Loucy (cell line): Measurements from ENCODE around the gene CCDC12.

ENCODE experiments used
- H2AFZ ChIP-seq: fragments of 200-600 bp; sonication (generic); 2 replicates; pipeline ENCODE4 v1.6.0; 2016; ENCODE audit warnings: antibody characterized with exemption, mild to moderate bottlenecking, low read length, moderate library complexity
- H3F3A ChIP-seq: fragments of 200-600 bp; 2 replicates; pipeline ENCODE4 v1.6.0; 2016; ENCODE audit warnings: antibody characterized with exemption, low read depth, mild to moderate bottlenecking
- H3K27me3 ChIP-seq: fragments of 200-600 bp; sonication (generic); 2 replicates; pipeline ENCODE4 v1.6.1; 2014; ENCODE audit warnings: low read length, mild to moderate bottlenecking; ENCODE audit not compliant: insufficient read depth, poor library complexity, severe bottlenecking
- H3K36me3 ChIP-seq: fragments of 200-600 bp; sonication (generic); 2 replicates; pipeline ENCODE4 v1.6.1; 2016; ENCODE audit warnings: low read length; ENCODE audit not compliant: insufficient read depth
- H3K4me1 ChIP-seq: fragments of 200-600 bp; sonication (generic); 2 replicates; pipeline ENCODE4 v1.5.1; 2014; ENCODE audit warnings: low read length, mild to moderate bottlenecking; ENCODE audit not compliant: insufficient read depth, poor library complexity, severe bottlenecking
- H3K4me2 ChIP-seq: fragments of 200-600 bp; sonication (generic); 2 replicates; pipeline ENCODE4 v1.6.0; 2014; ENCODE audit warnings: antibody characterized with exemption, low read length, low read depth, mild to moderate bottlenecking; ENCODE audit not compliant: poor library complexity, severe bottlenecking
- H3K4me3 ChIP-seq: fragments of 200-600 bp; sonication (generic); 2 replicates; pipeline ENCODE4 v1.5.1; 2014; ENCODE audit warnings: low read length, mild to moderate bottlenecking, mixed read lengths; ENCODE audit not compliant: poor library complexity, severe bottlenecking
- H3K79me2 ChIP-seq: fragments of 200-600 bp; sonication (generic); 2 replicates; pipeline ENCODE4 v1.6.1; 2014; ENCODE audit warnings: low read length; ENCODE audit not compliant: insufficient read depth
- H3K9ac ChIP-seq: fragments of 200-600 bp; sonication (generic); 2 replicates; pipeline ENCODE4 v1.6.0; 2014; ENCODE audit warnings: mild to moderate bottlenecking, low read depth, low read length, moderate library complexity; ENCODE audit not compliant: poor library complexity, severe bottlenecking
- H3K9me2 ChIP-seq: fragments of 200-600 bp; sonication (generic); replicated peaks from 2 replicates; pipeline ENCODE4 v1.6.1; 2016; ENCODE audit warnings: low read depth, low read length, mixed read lengths
- H3K9me3 ChIP-seq: fragments of 200-600 bp; sonication (generic); 2 replicates; pipeline ENCODE4 v1.6.1; 2014; ENCODE audit warnings: mild to moderate bottlenecking, antibody characterized with exemption, low read length, low read depth; ENCODE audit not compliant: insufficient read depth
- H4K20me1 ChIP-seq: fragments of 200-600 bp; sonication (generic); 2 replicates; pipeline ENCODE4 v1.6.0; 2014; ENCODE audit warnings: antibody characterized with exemption, low read length, mild to moderate bottlenecking; ENCODE audit not compliant: insufficient read depth, poor library complexity, severe bottlenecking
- CTCF ChIP-seq: fragments of 200-600 bp; sonication (generic); conservative IDR thresholded peaks from 2 replicates; pipeline ENCODE4 v1.5.1; 2014; ENCODE audit warnings: mild to moderate bottlenecking, antibody characterized with exemption, low read length
- EZH2phosphoT487 ChIP-seq: fragments of 200-600 bp; IDR thresholded peaks from 2 replicates; pipeline ENCODE4 v1.6.1; 2018; ENCODE audit warnings: antibody characterized with exemption, mild to moderate bottlenecking, moderate library complexity, borderline replicate concordance

Gene CCDC12

GRCh38 chr3:46915297-46915822 lies 61.2 kb downstream of the CCDC12 start:
- Histone ChIP-seq H3K36me3 (peaks cover 36% of the 10 kb centered on the region), H3K79me2 (no peaks in the 10 kb centered on the region), H3F3A (no peaks in the 10 kb centered on the region), H3K4me2 (no peak overlapping the region), H3K4me1 (no peaks in the 10 kb centered on the region), H2AFZ (no peak overlapping the region), H3K9me2 (no peaks in the 10 kb centered on the region), H3K27me3 (no peaks in the 10 kb centered on the region), H3K9me3 (peaks cover 9% of the 10 kb centered on the region; the same call in 1 of the 2 replicates), H4K20me1 (no peaks in the 10 kb centered on the region), H3K4me3 (no peak overlapping the region), H3K9ac (no peak overlapping the region)
- TF ChIP-seq EZH2phosphoT487 (no peak), CTCF (no peak)

GRCh38 chr3:46914849-46915248 lies 61.7 kb downstream of the CCDC12 start:
- TF ChIP-seq CTCF (no peak), EZH2phosphoT487 (no peak)
- Histone ChIP-seq H3K4me1 (no peaks in the 10 kb centered on the region), H3K9me3 (peaks cover 9% of the 10 kb centered on the region; the same call in 1 of the 2 replicates)

GRCh38 chr3:46913644-46914043 lies 62.9 kb downstream of the CCDC12 start:
- Histone ChIP-seq H4K20me1 (no peaks in the 10 kb centered on the region), H3K4me3 (no peak overlapping the region), H3K9ac (no peak overlapping the region), H2AFZ (no peak overlapping the region), H3K27me3 (no peaks in the 10 kb centered on the region), H3K36me3 (peaks cover 19% of the 10 kb centered on the region), H3F3A (no peaks in the 10 kb centered on the region), H3K9me2 (no peaks in the 10 kb centered on the region), H3K9me3 (peaks cover 9% of the 10 kb centered on the region; the same call in 1 of the 2 replicates), H3K4me2 (no peak overlapping the region), H3K79me2 (no peaks in the 10 kb centered on the region), H3K4me1 (peaks cover 4% of the 10 kb centered on the region)
- TF ChIP-seq EZH2phosphoT487 = no peak
- TF ChIP-seq CTCF = no peak

More at GRCh38 chr3:46914849-46915248, 61.7 kb downstream of the CCDC12 start:
- no peaks in the 10 kb centered on the region for H3K27me3 ChIP-seq
- no peak overlapping the region for H3K4me3 ChIP-seq
- H3K9ac ChIP-seq = no peak overlapping the region
- H3K9me2 ChIP-seq = no peaks in the 10 kb centered on the region
- H3K79me2 ChIP-seq = no peaks in the 10 kb centered on the region
- no peaks in the 10 kb centered on the region for H4K20me1 ChIP-seq
- no peak overlapping the region for H3K4me2 ChIP-seq
- no peak overlapping the region for H2AFZ ChIP-seq
- H3K36me3 ChIP-seq = peaks cover 31% of the 10 kb centered on the region
- no peaks in the 10 kb centered on the region for H3F3A ChIP-seq
